Pancreas (tissue), 10 donors: ENCODE measurements around the gene COL19A1. TPM values are rescaled to one million over a fixed set of nuclear protein-coding genes. Genes with fewer than 3 reads are reported as not detected.

Experiments used
- ATAC-seq, 4 donors: fragments of 200-7000 bp; cut with Tn5 transposase; one replicate each; pipeline versions ENCODE4 v1.8.0 to v1.9.1; 2020; ENCODE audit warnings: mild to moderate bottlenecking in 4 of 4, moderate library complexity in 4 of 4
- DNase-seq, 6 donors: peaks; one replicate each; pipeline ENCODE4 v3.0.0-alpha.2; 2020
- FAIRE-seq: peaks from 2 replicates; lab custom pipeline; 2012; peaks lifted over from hg19 to GRCh38; lab: Jason Lieb, UNC
- H3K27ac ChIP-seq, 4 donors: fragments of 200-600 bp; sonication (generic); 1 replicate in 3 of 4; 2 replicates in 1 of 4; pipeline versions ENCODE4 v1.5.0 to v1.8.0; 2020
- H3K27me3 ChIP-seq, 4 donors: fragments of 200-600 bp; one replicate each; pipeline ENCODE4 v1.8.0; 2021
- H3K36me3 ChIP-seq, 3 donors: fragments of 200-600 bp; sonication (generic) in 1 of 3; one replicate each; pipeline versions ENCODE4 v1.5.0 to v1.8.0; 2020 to 2021
- H3K4me1 ChIP-seq, 3 donors: fragments of 200-600 bp; one replicate each; pipeline ENCODE4 v1.8.0; 2021
- H3K4me3 ChIP-seq, 4 donors: fragments of 200-600 bp; sonication (generic) in 2 of 4; one replicate each; pipeline versions ENCODE4 v1.5.0 to v1.8.0; 2020 to 2021
- H3K9me3 ChIP-seq, 4 donors: fragments of 200-600 bp; one replicate each; pipeline ENCODE4 v1.8.0; 2021
- WGBS, 2 donors: extraction: QIAGEN DNeasy Blood & Tissue Kit; methylation state at CpG; one replicate each; pipeline ENCODE4 v1.1.7; 2013; 5-methylcytosine and 5-hydroxymethylcytosine counted together
- intact Hi-C, 3 donors: fragments of 100-400 bp; cut with DNase I; formaldehyde crosslinking; loops; one replicate each; pipeline versions ENCODE4 v1.11.1 to v1.14.2; 2022
- polyA plus RNA-seq, 2 donors: library from polyadenylated mRNA; stranded (reverse); fragments of 200-250 nt; gene quantifications; one replicate each; pipeline ENCODE4 v1.2.3, GENCODE V29; 2013
- total RNA-seq, 6 donors: library from RNA; stranded (reverse); fragmentation: NEBNext Ultra II Directional in 4 of 6; extraction: Animal tissue kit (Norgen Biotek cat#: 25700) in 4 of 6; gene quantifications; one replicate each; pipeline versions ENCODE4 v1.2.1 to v1.2.4, GENCODE V29; 2021 to 2023
- TF ChIP-seq, protein P1 (sequence below), 4 donors: fragments of 200-600 bp; sonication (generic) in 3 of 4; IDR thresholded peaks; one replicate each; pipeline versions ENCODE4 v1.5.0 to v1.8.0; 2021; ENCODE audit warnings: antibody characterized with exemption in 4 of 4
- donor health status: healthy with polysubstance abuse.
- donor health status: DM: no; HTN: no; CAD: no; lungs with moderate emphysema.
- donor health status: DM: no; HTN: no; CAD: no.
- donor health status: control.
- donor health status: control.
- donor health status: Bipolar disorder and iron deficiency.
- donor health status: DM: yes; HTN: yes; CAD: no.
- donor health status: DM: no; HTN: no; CAD: no.
- donor health status: DM: no; HTN: no; CAD: no.
- donor health status: DM: yes; HTN: yes; CAD: no.

The COL19A1 gene
- total and polyA plus RNA-seq, 8 donors, result 0.04 to 0.86 (median 0.37) TPM

DNA sequence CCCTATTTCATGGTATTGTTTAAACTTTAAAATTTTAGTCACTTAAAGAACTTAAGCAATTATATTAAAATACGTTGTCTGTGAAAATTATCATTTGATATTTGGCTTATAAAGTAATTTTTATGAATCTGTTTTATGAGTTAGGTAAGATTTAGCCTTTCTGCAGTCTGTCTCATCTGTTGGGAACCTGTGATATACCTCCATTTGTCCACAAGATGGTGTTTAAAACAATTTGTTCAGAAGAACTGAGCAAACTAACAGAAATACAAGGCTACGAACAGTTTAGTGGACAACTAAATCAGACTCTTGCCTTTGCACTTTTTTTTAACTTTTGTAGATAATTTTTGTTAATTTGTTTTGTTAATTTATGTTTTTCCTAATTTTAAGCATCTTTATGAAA lies 344.1 kb downstream of the COL19A1 start:
- Histone ChIP-seq H3K27me3 (no peaks in the 10 kb centered on the region), H3K27ac (no peak overlapping the region), H3K4me3 (no peak overlapping the region), H3K36me3 (no peaks in the 10 kb centered on the region), H3K9me3 (no peaks in the 10 kb centered on the region), H3K4me1 (no peaks in the 10 kb centered on the region)
- ATAC-seq (no peak), FAIRE-seq (peak; percentile 5), DNase-seq (no peak)
- TF ChIP-seq, protein P1, sequence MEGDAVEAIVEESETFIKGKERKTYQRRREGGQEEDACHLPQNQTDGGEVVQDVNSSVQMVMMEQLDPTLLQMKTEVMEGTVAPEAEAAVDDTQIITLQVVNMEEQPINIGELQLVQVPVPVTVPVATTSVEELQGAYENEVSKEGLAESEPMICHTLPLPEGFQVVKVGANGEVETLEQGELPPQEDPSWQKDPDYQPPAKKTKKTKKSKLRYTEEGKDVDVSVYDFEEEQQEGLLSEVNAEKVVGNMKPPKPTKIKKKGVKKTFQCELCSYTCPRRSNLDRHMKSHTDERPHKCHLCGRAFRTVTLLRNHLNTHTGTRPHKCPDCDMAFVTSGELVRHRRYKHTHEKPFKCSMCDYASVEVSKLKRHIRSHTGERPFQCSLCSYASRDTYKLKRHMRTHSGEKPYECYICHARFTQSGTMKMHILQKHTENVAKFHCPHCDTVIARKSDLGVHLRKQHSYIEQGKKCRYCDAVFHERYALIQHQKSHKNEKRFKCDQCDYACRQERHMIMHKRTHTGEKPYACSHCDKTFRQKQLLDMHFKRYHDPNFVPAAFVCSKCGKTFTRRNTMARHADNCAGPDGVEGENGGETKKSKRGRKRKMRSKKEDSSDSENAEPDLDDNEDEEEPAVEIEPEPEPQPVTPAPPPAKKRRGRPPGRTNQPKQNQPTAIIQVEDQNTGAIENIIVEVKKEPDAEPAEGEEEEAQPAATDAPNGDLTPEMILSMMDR (IDR thresholded peaks at IDR 0.05), result no peak
- intact Hi-C loops, result no loop called here
- 62 to 65% methylated on average over 2 of the region's 2 CpGs for WGBS, 2 donors

DNA sequence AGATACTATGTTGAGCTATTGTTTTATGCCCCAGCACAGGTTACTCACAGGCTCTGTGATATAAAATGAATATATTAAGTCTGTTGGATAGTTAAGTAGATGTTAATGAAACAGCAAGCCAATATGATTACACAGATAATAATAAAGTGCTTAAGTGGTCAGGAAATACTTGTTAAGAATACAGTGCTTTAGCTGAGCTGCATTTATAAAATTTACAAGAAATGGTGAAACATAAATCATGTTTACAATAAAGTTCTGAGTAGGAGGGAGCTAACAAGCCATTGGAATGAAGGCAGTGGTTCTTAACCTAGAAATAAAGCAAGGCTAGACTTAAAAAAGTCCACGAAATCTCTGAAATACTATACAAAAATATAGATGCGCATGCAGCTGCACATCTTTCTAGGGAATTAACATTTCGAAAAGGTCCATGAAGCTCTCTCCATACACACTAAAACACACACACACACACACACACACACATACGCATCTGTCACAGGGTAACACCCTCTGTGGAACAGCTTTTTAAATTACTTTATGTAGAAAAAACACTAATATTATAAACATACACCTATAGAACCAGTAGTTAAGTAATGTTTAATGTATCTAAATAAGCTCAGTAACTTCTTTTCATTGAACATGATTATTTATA lies 349.2 kb downstream of the COL19A1 start:
- no peak overlapping the region for H3K27ac ChIP-seq
- no peaks in the 10 kb centered on the region for H3K9me3 ChIP-seq
- no peak overlapping the region for H3K4me3 ChIP-seq
- ATAC-seq, result no peak
- no peak for DNase-seq
- H3K4me1 ChIP-seq, result no peaks in the 10 kb centered on the region
- intact Hi-C loops, result no loop called here
- H3K27me3 ChIP-seq, result no peaks in the 10 kb centered on the region
- 78 to 88% methylated on average over 4 of the region's 4 CpGs for WGBS, 2 donors
- no peak for FAIRE-seq
- TF ChIP-seq, protein P1 (IDR thresholded peaks at IDR 0.05), result no peak
- H3K36me3 ChIP-seq, result no peaks in the 10 kb centered on the region

DNA sequence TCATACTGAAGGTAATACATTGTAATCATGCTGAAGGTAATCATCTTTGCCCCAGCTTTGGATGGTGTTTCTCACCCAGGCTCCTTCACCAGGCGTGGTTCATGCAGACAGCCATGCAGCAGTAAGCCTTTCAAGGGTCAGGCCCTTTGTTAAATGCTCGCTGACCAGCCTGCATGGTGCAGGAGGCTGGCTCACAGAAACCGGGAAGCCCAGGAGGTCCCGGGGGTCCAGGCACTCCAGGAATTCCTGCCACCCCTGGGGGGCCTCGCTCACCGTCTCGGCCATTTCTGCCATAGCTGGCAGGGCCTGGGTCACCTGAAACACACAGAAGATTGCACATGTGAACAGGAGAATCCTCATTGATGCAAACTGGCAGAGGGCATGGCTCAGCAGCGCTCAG lies 350.4 kb downstream of the COL19A1 start:
- no peak for DNase-seq
- TF ChIP-seq, protein P1 (IDR thresholded peaks at IDR 0.05), result no peak
- Histone ChIP-seq H3K4me1 (peaks cover under 1 to 8% (median 5%) of the 10 kb centered on the region in 3 donors), H3K9me3 (no peaks in the 10 kb centered on the region), H3K4me3 (no peak overlapping the region), H3K27ac (no peak overlapping the region), H3K27me3 (no peaks in the 10 kb centered on the region), H3K36me3 (no peaks in the 10 kb centered on the region)
- FAIRE-seq, result no peak
- WGBS, 2 donors, result 59 to 68% methylated on average over 8 of the region's 8 CpGs
- intact Hi-C loops, result no loop called here
- ATAC-seq, result no peak

DNA sequence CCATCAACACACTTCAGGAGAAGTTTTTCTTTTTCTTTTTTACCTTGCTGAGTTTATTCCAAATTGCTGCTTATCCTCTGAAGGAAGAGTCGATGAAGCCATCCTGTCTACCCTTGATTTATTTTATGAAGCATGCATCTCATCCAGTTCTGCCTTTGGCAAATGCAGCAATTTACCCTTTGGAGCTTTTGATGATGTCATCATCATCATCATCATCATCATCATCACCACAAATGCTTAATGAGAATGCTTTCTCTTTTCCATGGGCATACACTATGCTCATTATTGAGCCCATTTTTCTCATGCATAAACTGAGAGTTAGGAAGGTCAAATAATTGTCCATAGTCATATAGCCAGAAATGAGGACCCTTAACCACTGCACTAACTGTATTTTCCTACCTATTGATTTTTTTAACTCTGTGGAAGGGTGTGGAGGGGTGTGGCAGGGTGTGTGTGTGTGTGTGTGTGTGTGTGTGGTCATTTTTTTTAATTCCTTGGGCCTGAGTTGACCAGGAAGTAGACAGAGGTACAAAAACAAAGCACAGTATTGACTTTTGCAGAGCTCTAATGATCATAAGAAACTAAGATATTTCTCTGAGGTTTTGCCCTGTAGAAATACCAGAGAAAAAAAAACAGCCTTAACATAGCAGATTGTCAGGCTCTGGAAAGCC lies 353.7 kb downstream of the COL19A1 start:
- intact Hi-C loops, result no loop called here
- H3K27ac ChIP-seq, result no peak overlapping the region
- peak in 2 of 4 donors; percentile 30 to 34 for ATAC-seq
- no peaks in the 10 kb centered on the region for H3K9me3 ChIP-seq
- peaks cover 5 to 8% (median 6%) of the 10 kb centered on the region in 3 donors for H3K4me1 ChIP-seq
- H3K27me3 ChIP-seq, result no peaks in the 10 kb centered on the region
- DNase-seq, result no peak
- WGBS, 2 donors, result 59 to 70% methylated on average over 1 of the region's 1 CpG
- no peaks in the 10 kb centered on the region for H3K36me3 ChIP-seq
- TF ChIP-seq, protein P1 (IDR thresholded peaks at IDR 0.05), result no peak
- no peak overlapping the region for H3K4me3 ChIP-seq
- no peak for FAIRE-seq
